HFF-Myc (cell line): ENCODE measurements around the gene USP27X.

Experiments used
- DNase-seq: peaks from one replicate; pipeline ENCODE4 v3.0.0-alpha.2; 2011; ENCODE audit warnings: low read depth; ENCODE audit errors: extremely low read depth
- H3K4me3 ChIP-seq: replicated peaks from 2 replicates; pipeline ENCODE4 v1.5.1; 2011; ENCODE audit warnings: low read depth, mild to moderate bottlenecking, control low read depth, low read length
- TF ChIP-seq, protein P1 (sequence below): IDR thresholded peaks from 2 replicates; pipeline ENCODE4 v1.5.1; 2012; ENCODE audit warnings: mild to moderate bottlenecking, low read depth, low read length, control low read depth; ENCODE audit errors: missing control alignments

Gene USP27X

DNA sequence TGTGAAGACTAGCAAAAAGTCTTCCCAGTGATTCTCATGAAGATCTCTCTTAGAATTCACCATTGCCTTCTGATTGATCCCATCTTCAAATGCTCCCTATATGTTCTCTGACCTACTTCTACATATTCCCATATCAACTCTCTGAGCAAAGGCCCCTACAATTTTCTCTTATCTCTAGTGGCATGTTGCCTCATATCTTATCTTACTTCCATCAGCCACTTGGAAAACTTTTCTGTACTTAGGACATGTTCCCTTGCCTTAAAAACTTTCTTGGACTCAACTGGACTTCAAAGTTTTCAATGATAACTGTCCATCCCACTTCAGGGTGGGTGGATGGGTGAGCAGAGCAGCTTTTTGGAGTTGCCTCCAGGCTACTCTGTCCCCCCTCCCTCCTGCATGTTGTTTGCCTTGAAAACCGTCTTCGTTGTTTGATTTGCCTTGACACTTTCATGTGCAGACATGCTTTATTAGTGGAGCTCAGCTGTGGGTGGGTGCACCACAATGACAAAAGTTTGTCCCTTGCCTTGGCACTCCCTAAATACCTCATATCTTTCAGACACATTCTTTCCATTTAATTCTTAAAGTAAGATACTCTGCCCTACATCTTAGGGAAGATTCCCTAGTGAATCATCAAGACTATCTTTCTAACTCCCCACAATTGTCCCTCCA, 18.3 kb upstream of the USP27X start:
- no peak for DNase-seq
- TF ChIP-seq, protein P1, sequence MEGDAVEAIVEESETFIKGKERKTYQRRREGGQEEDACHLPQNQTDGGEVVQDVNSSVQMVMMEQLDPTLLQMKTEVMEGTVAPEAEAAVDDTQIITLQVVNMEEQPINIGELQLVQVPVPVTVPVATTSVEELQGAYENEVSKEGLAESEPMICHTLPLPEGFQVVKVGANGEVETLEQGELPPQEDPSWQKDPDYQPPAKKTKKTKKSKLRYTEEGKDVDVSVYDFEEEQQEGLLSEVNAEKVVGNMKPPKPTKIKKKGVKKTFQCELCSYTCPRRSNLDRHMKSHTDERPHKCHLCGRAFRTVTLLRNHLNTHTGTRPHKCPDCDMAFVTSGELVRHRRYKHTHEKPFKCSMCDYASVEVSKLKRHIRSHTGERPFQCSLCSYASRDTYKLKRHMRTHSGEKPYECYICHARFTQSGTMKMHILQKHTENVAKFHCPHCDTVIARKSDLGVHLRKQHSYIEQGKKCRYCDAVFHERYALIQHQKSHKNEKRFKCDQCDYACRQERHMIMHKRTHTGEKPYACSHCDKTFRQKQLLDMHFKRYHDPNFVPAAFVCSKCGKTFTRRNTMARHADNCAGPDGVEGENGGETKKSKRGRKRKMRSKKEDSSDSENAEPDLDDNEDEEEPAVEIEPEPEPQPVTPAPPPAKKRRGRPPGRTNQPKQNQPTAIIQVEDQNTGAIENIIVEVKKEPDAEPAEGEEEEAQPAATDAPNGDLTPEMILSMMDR: no peak
- H3K4me3 ChIP-seq: no peak overlapping the region

DNA sequence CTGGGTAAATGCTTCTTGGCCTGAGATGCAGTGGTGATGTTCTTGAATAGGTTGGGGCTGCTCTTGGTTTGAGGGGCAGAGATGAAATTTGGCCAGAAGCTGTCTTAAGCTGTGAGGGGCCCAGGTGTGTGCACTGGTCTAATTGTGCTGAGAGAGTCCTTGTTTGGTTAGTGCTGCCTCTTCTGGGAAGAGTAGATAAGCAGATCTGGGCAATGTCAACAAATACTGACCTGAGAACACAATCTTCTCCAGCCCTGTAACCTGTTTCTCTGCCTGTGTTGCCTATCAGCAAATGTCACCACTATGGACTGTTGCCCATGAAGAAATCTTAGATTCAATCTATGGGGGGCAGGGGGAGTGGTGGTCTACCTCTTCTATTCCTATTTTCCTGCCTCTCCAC, 17.2 kb upstream of the USP27X start:
- TF ChIP-seq, protein P1: no peak
- no peak for DNase-seq
- no peak overlapping the region for H3K4me3 ChIP-seq

DNA sequence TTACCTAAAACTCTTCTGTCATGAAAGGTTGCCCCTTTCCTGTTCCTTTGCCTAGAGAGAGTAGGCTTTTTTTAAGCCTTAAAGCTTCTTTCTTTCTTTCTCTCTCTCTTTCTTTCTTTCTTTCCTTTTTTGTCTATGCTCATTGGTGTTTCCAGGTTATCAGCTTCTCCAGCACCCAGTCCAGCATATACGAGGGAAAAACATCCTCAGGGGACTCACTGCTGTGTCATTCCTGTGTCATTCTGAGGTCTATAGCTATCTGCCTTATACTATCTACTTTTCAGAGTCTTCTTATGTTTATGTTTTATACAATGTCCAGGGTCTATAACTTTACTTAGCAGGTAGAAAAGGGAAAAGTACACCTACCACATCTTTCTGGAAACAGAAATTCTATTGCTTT, 10.5 kb upstream of the USP27X start:
- TF ChIP-seq, protein P1: no peak
- no peak overlapping the region for H3K4me3 ChIP-seq
- no peak for DNase-seq

DNA sequence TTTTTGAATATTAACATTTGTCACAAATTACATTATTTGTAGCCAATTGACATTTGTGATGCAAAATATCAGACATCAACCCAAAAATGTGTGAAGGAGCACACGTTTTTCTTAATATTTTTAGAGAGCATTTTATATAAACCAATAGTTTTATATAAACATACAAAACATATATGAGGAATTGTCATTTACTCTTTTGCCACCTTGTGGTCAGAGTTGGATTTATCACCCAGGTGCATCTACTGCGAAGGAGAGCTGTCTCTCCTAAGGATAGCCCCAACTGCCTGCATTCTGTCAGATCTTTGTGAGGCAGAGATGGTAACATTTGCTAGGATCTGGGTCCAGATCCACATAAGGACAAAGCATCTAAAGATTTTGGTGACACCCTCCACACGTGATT, 2.5 kb upstream of the USP27X start:
- no peak overlapping the region for H3K4me3 ChIP-seq
- TF ChIP-seq, protein P1: peak; percentile 28
- DNase-seq: no peak

DNA sequence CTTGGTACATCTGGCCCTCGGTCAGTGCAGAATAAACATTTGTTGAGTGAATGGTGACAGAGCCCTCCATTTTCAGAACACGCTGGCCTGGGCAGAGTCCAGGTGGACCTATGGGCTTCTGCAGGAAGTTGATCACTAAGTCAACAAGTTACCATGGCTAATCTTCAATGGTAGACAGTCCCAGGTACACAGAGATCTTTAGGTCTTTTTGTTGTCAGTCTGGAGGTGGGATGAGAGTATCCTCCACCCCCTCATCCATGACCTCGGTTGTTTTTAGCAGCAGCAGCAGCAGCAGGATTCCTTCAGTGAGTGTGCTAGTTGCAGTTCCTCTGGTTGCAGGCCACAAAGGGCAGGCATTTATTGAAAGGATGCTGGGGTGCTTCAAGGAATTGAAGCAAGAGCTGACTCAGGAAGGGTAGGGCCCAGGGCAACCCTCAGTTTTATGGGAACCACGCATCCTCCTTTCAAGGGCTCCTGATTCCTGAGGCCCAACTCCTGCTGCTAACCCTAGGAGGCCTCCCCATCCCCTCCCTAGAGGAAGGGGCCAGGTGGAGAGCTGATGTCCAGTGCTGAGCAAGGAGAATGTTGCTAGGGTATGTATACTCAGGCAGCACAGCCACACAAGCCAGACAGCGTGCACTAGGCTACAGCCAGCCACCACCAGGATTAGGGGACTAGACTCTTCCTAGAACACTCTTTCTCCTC, 1.7 kb upstream of the USP27X start:
- H3K4me3 ChIP-seq: no peak overlapping the region
- no peak for DNase-seq
- TF ChIP-seq, protein P1: no peak

DNA sequence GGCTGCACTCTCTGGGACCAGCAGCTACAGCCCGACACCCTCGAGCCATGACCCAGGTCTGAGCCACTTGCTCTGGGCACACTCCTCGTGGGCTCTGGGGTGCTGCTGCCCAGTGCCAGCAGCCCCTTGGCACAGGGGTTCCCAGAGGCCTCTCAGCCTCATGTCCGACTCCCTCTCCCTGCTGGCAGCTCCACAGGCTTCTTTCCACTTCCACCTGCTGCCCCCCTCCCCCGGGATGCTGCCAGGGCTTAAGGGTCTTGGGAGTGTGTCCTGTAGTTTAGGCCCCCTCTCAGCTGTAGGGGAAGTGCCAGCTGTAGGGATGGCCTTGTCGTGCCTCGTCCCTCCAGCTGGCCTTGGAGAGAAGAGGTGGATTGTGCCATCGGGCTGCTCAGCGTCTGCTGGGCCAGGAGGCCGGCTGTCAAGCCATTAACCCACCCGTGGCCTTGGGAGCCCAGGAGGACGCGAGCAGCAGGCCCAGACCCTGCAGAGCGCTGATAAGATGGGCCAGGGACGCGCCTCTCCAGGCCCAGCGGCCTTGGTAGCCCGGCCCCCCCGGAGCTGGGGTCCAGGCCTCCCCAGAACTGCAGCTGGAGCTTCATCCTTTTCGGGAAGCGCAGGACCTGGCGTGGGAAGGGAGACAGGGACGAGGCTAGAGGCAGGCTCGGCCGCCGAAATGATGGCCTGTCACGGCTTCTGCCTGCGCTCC, 1.0 kb upstream of the USP27X start:
- DNase-seq: no peak
- H3K4me3 ChIP-seq: peak overlapping the region; percentile 47

More for the DNA sequence above, 1.0 kb upstream of the USP27X start:
- TF ChIP-seq, protein P1: no peak
